ENCODE measurements around the gene SNTA1. TPM values are rescaled to one million over a fixed set of nuclear protein-coding genes. Genes with fewer than 3 reads are reported as not detected.
"Not testable (repeated sequence)": the region's sequence is repeated elsewhere in the genome, so short reads cannot be mapped to it uniquely, and the experiment has no call there.

SNTA1 gene
- total RNA-seq, 1 experiment from 2014 or later = 7.6 TPM

- peak within 1 kb of the TSS; percentile 90 for H3K27ac ChIP-seq
Observed at GRCh38 chr20:33490023-33490933, 46.7 kb upstream of the SNTA1 start, which contains the start of gene CBFA2T2. Gene CBFA2T2 (plus strand): TSS chr20:33490096. CDS start chr20:33490268, 172 bp downstream.

GRCh38 chr20:33489495-33490022 is 46.0 kb upstream of the SNTA1 start:
- peak; percentile 91 to 100 for DNase-seq
- Histone ChIP-seq H3K36me3 (ENCODE audit: low read depth) (no peaks in the 10 kb centered on the region), H3K9me3 (ENCODE audit: insufficient read depth, low read depth) (no peaks in the 10 kb centered on the region), H3K4me2 (peak overlapping the region; percentile 88), H4K20me1 (ENCODE audit: insufficient read depth) (0 out of 2 replicates have a peak, but pooled peaks cover 5% of the 10 kb centered on the region), H3K27me3 (ENCODE audit: insufficient read depth, low read depth) (no peaks in the 10 kb centered on the region), H3K27ac (peak overlapping the region; percentile 90), H3K4me1 (replicated peaks; ENCODE audit: insufficient read depth) (peaks cover 18% of the 10 kb centered on the region), H3K4me3 (peak overlapping the region; percentile 55; the same call in 1 of the 2 replicates), H2AFZ (peak overlapping the region; percentile 75), H3K79me2 (ENCODE audit: low read depth) (peaks cover 31% of the 10 kb centered on the region), H3F3A (ENCODE audit: insufficient read depth, low read depth) (peaks cover 20% of the 10 kb centered on the region), H3K9me2 (ENCODE audit: insufficient read depth) (no peaks in the 10 kb centered on the region)
- BruUV-seq (replicated peaks) = TSS peak; percentile 93
- TF ChIP-seq CTCF (conservative IDR thresholded peaks at IDR 0.05) (no peak), EZH2 (IDR thresholded peaks at IDR 0.05; ENCODE audit: low read depth) (no peak)
- intact Hi-C loops (cut with micrococcal nuclease; ENCODE audit: unreplicated experiment) = no loop called here
- ChIA-PET CTCF (interaction anchor here (0.5 to 0.9 kb wide), 4 partner anchors 25 to 178 kb away, joined by 4 to 11 read pairs (median 6); no protein-coding TSS in a partner anchor), POLR2A (ENCODE audit: unreplicated experiment) (interaction anchor here (0.5 to 1.2 kb wide), 14 partner anchors 12 to 647 kb away, joined by 3 to 12 read pairs (median 4); partner anchors contain the start of genes EIF2S2 and ZNF341)

More at GRCh38 chr20:33490023-33490933, 46.7 kb upstream of the SNTA1 start, which contains the start of gene CBFA2T2:
- ChIA-PET POLR2A (ENCODE audit: unreplicated experiment) (interaction anchor here (0.5 to 1.2 kb wide), 16 partner anchors 11 to 646 kb away, joined by 3 to 12 read pairs (median 5); partner anchors contain the start of genes EIF2S2 and ZNF341), CTCF (interaction anchor here (0.5 to 0.9 kb wide), 4 partner anchors 25 to 178 kb away, joined by 4 to 11 read pairs (median 6); no protein-coding TSS in a partner anchor)
- no peaks in the 10 kb centered on the region for H3K36me3 ChIP-seq (ENCODE audit: low read depth)
- no TSS peak for BruUV-seq (replicated peaks)
- no peaks in the 10 kb centered on the region for H3K27me3 ChIP-seq (ENCODE audit: insufficient read depth, low read depth)
- peaks cover 20% of the 10 kb centered on the region for H3F3A ChIP-seq (ENCODE audit: insufficient read depth, low read depth)
- peaks cover 18% of the 10 kb centered on the region for H3K4me1 ChIP-seq (replicated peaks; ENCODE audit: insufficient read depth)
- no peak for TF ChIP-seq EZH2 (IDR thresholded peaks at IDR 0.05; ENCODE audit: low read depth)
- no peak for TF ChIP-seq CTCF (conservative IDR thresholded peaks at IDR 0.05)
- peaks cover 36% of the 10 kb centered on the region for H3K79me2 ChIP-seq (ENCODE audit: low read depth)
- no peaks in the 10 kb centered on the region for H3K9me2 ChIP-seq (ENCODE audit: insufficient read depth)
- no peaks in the 10 kb centered on the region for H3K9me3 ChIP-seq (ENCODE audit: insufficient read depth, low read depth)
- DNase-seq = peak in 1 of 2 experiments; percentile 36
- peak within 1 kb of the TSS; percentile 86 for H2AFZ ChIP-seq
- intact Hi-C loops (cut with micrococcal nuclease; ENCODE audit: unreplicated experiment) = no loop called here
- H3K4me3 ChIP-seq = peak within 1 kb of the TSS; percentile 67
- peak within 1 kb of the TSS; percentile 94 for H3K4me2 ChIP-seq
- H4K20me1 ChIP-seq (ENCODE audit: insufficient read depth) = 0 out of 2 replicates have a peak, but pooled peaks cover 5% of the 10 kb centered on the region

- Histone ChIP-seq H3K4me3 (peak overlapping the region; percentile 55; the same call in 1 of the 2 replicates), H3K4me2 (peak overlapping the region; percentile 88), H3K79me2 (ENCODE audit: low read depth) (peaks cover 30% of the 10 kb centered on the region), H2AFZ (peak overlapping the region; percentile 75; the same call in 1 of the 2 replicates), H3F3A (ENCODE audit: insufficient read depth, low read depth) (peaks cover 20% of the 10 kb centered on the region), H3K4me1 (replicated peaks; ENCODE audit: insufficient read depth) (peaks cover 18% of the 10 kb centered on the region), H3K27ac (peak overlapping the region; percentile 90)
- DNase-seq; H4K20me1 ChIP-seq (ENCODE audit: insufficient read depth); H3K36me3 ChIP-seq (ENCODE audit: low read depth); H3K9me3 ChIP-seq (ENCODE audit: insufficient read depth, low read depth); H3K9me2 ChIP-seq (ENCODE audit: insufficient read depth); intact Hi-C loops (cut with micrococcal nuclease; ENCODE audit: unreplicated experiment); BruUV-seq (replicated peaks); H3K27me3 ChIP-seq (ENCODE audit: insufficient read depth, low read depth): not testable (repeated sequence)
- ChIA-PET POLR2A (ENCODE audit: unreplicated experiment) (interaction anchor here (0.6 to 1.2 kb wide), 4 partner anchors 18 to 302 kb away, joined by 3 to 6 read pairs (median 3); partner anchors contain the start of gene SNTA1), CTCF (interaction anchor here (0.9 kb wide), 1 partner anchor 179 kb away, joined by 7 read pairs; no protein-coding TSS in a partner anchor)
Observed at GRCh38 chr20:33488661-33489494, 45.3 kb upstream of the SNTA1 start.

Measured in PC-9 (cell line).